AG10803 (cell line): ENCODE data around the gene MYL9.
"Not testable (repeated sequence)": the region's sequence is repeated elsewhere in the genome, so short reads cannot be mapped to it uniquely, and the experiment has no call there.

Source experiments
- DNase-seq: peaks from one replicate; pipeline ENCODE4 v3.0.0; 2010; ENCODE audit warnings: low read depth
- H3K4me3 ChIP-seq: 2 replicates; pipeline ENCODE4 v1.5.1; 2011; ENCODE audit warnings: mild to moderate bottlenecking, low read length, control low read depth
- CTCF ChIP-seq: conservative IDR thresholded peaks from 2 replicates; pipeline ENCODE4 v1.5.1; 2011; ENCODE audit warnings: mild to moderate bottlenecking, low read length, control low read depth, inconsistent platforms

MYL9 gene

DNA sequence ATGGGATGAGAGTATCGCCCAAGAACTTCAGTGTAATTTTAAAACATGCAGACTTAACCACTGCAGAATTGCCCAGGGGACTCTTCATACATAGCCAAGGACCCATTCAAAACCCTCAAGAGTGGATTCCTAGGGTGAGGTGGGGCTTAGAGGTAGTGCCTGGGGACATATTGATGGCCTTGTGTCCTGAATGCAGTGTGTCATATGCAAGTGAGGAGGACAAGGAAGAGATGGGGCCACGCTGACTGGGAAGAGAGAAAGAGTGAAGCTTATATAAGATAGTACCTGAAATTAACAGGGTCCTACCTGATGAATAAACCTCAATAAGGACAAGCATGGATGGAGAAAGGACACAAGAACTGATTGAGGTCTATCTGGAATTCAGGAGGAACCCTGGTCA is 13.9 kb downstream of the MYL9 start:
- no peak for TF ChIP-seq CTCF
- no peak overlapping the region for H3K4me3 ChIP-seq
- no peak for DNase-seq

- H3K4me3 ChIP-seq, result no peak overlapping the region
- no peak for DNase-seq
- no peak for TF ChIP-seq CTCF
Measured at GRCh38 chr20:36562724-36563123, 21.4 kb downstream of the MYL9 start.

DNA sequence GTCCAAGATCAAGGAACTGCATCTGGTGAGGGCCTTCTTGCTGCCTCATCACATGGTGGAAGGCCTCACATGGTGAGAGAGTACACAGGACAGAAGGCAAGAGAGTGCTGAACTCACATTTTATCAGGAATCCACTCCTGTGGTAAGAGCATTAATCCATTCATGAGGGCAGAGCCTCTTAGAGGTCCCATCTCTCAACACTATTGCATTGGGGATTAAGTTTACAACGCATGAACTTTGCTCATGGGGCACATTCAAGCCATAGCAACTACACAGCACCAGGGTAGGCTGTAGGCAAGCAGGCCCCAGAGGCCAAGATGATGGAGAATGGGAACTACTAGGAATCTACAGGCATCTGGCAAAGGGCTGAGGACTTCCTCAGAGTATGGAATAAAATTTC is 22.1 kb downstream of the MYL9 start:
- H3K4me3 ChIP-seq, result no peak overlapping the region
- TF ChIP-seq CTCF, result no peak
- DNase-seq, result no peak

DNA sequence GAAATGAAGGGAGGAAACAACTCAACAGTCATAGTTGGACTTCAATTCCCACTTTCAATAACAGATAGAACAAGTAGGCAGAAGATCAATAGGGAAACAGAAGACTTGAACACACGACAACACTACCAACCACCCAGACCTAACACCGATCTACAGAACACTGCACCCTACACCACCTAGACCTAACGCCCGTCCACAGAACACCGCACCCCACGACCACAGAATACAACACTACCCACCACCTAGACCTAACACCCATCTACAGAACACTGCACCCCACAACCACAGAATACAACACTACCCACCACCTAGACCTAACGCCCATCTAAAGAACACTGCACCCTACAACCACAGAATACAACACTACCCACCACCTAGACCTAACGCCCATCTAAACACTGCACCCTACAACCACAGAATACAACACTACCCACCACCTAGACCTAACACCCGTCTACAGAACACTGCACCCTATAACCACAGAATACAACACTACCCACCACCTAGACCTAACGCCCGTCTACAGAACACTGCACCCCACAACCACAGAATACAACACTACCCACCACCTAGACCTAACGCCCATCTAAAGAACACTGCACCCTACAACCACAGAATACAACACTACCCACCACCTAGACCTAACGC is 22.9 kb downstream of the MYL9 start:
- DNase-seq, H3K4me3 ChIP-seq: not testable (repeated sequence)

- not testable (repeated sequence) for DNase-seq, H3K4me3 ChIP-seq
Measured at GRCh38 chr20:36564726-36565121, 23.4 kb downstream of the MYL9 start.

DNA sequence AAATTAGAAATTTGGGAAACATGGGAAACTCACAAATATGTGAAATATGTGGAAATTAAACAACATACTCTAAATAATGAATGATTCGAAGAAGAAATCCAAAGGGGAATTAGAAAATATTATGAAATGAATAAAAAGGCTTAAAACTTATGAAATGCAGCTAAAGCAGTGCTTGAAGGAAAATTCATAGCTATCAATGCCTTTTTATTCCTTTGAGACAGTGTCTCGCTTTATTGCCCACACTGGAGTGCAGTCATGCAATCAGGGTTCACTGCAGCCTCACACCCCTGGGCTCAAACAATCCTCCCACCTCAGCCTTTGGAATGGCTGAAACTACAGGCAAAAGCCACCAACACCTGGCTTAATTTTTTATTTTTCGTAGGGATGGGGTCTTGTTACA is 24.2 kb downstream of the MYL9 start:
- H3K4me3 ChIP-seq, result no peak overlapping the region
- TF ChIP-seq CTCF, result no peak
- no peak for DNase-seq

DNA sequence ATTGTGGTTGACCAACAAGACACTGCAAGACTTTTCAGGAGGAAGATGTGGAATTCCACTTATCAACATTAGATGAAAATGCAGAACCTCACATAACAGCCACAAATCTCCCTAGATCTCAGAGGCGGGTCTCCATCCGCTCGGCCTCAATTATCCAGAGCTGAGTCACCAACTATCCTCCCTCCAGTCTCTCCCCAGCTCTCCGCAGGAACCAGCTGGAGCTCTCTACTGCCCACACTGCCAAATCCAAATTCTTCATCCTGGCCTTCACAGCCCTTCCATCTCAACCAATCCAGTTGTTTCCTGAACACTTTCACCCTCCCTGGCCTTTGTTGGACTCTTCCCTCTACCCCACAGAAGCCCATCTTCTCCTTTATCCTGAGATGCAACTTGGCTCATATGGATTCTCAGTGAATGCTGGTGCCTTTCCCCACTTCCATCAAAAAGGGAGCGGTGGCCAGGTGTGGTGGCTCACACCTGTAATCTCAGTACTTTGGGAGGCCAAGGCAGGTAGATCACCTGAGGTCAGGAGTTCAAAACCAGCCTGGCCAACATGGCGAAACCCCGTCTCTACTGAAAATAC is 28.6 kb downstream of the MYL9 start:
- TF ChIP-seq CTCF, result peak; percentile 17; the same call in 1 of the 2 replicates
- H3K4me3 ChIP-seq, result no peak overlapping the region

GRCh38 chr20:36571564-36572504 is 30.5 kb downstream of the MYL9 start:
- TF ChIP-seq CTCF, result no peak
- no peak overlapping the region for H3K4me3 ChIP-seq
- DNase-seq, result no peak

More for the DNA sequence above, 28.6 kb downstream of the MYL9 start:
- peak; percentile 65 for DNase-seq
